NCI-H1092 (cell line): ENCODE measurements around the gene GIT1.
A peak's percentile ranks its signal among the peaks of the same experiment; 100 is the strongest.

ENCODE experiments used
- DNase-seq: peaks from one replicate; lab custom pipeline; 2025; lab: John Stamatoyannopoulos, UW

GIT1 gene

GRCh38 chr17:29589524-29590410, at the start of gene GIT1:
GIT1 (minus strand) TSS chr17:29589648; CDS start chr17:29589378, 270 bp downstream.
- DNase-seq = peak; percentile 80

GRCh38 chr17:29633886-29634285, 44.4 kb upstream of the GIT1 start:
- DNase-seq = no peak

GRCh38 chr17:29630630-29631193, 41.3 kb upstream of the GIT1 start:
- DNase-seq = no peak

GRCh38 chr17:29629839-29630238, 40.4 kb upstream of the GIT1 start:
- DNase-seq = no peak

GRCh38 chr17:29628644-29629043, 39.2 kb upstream of the GIT1 start:
- no peak for DNase-seq

- DNase-seq = no peak
Measured at GRCh38 chr17:29627951-29628350, 38.5 kb upstream of the GIT1 start.

- DNase-seq = no peak
Measured at GRCh38 chr17:29625037-29625750, 35.7 kb upstream of the GIT1 start.

- no peak for DNase-seq
Measured at GRCh38 chr17:29624586-29624985, 35.1 kb upstream of the GIT1 start.

GRCh38 chr17:29623283-29623647, 33.8 kb upstream of the GIT1 start:
- no peak for DNase-seq

GRCh38 chr17:29622337-29623282, 33.2 kb upstream of the GIT1 start, which contains the start of gene CORO6:
CORO6 (minus strand) TSS chr17:29622912; CDS start chr17:29621421, 1,491 bp downstream.
- DNase-seq = peak; percentile 42

GRCh38 chr17:29621751-29622194, 32.3 kb upstream of the GIT1 start:
- DNase-seq = no peak

- no peak for DNase-seq
Measured at GRCh38 chr17:29620779-29621500, 31.5 kb upstream of the GIT1 start.

- no peak for DNase-seq
Measured at GRCh38 chr17:29620271-29620670, 30.8 kb upstream of the GIT1 start.

GRCh38 chr17:29619251-29619650, 29.8 kb upstream of the GIT1 start:
- no peak for DNase-seq

- DNase-seq = no peak
Measured at GRCh38 chr17:29618272-29619065, 29.0 kb upstream of the GIT1 start.

- peak; percentile 32 for DNase-seq
Measured at GRCh38 chr17:29617481-29618271, 28.2 kb upstream of the GIT1 start.

- peak; percentile 68 for DNase-seq
Measured at GRCh38 chr17:29617125-29617480, 27.7 kb upstream of the GIT1 start.

GRCh38 chr17:29616300-29617048, 27.0 kb upstream of the GIT1 start:
- DNase-seq = no peak
